ENCODE data around the gene SCN1A. TPM values are rescaled to one million over a fixed set of nuclear protein-coding genes. Genes with fewer than 3 reads are reported as not detected.

SCN1A gene
- total and polyA plus RNA-seq, 2 of the 4 experiments (the other 2 are of a cell fraction), result under 0.01 TPM; not detected in 1

- in situ Hi-C loops (cut with MboI; ENCODE audit: low sequenced_read_pairs) (no loop called here), dilution Hi-C loops (cut with HindIII; ENCODE audit: low sequenced_read_pairs, unreplicated experiment) (no loop called here), intact Hi-C loops (cut with micrococcal nuclease) (no loop called here)
- Histone ChIP-seq H4K91ac (ENCODE audit: insufficient read depth, low read depth, low read length) (no peak overlapping the region), H3K27me3 (ENCODE audit: control insufficient read depth, insufficient read depth, low read length) (no peaks in the 10 kb centered on the region), H2AK5ac (ENCODE audit: low read depth, low read length) (no peak overlapping the region), H3K14ac (replicated peaks; ENCODE audit: low read depth, low read length) (no peak overlapping the region), H3K23ac (ENCODE audit: low read depth, low read length) (no peak overlapping the region), H3K4me1 (ENCODE audit: control insufficient read depth, insufficient read depth, low read length) (no peaks in the 10 kb centered on the region), H4K8ac (ENCODE audit: low read depth in 2 of 2, low read length in 2 of 2) (no peak overlapping the region), H3K79me1 (ENCODE audit: low read depth in 1 of 2, low read length in 2 of 2) (no peaks in the 10 kb centered on the region), H3K18ac (ENCODE audit: low read depth, low read length) (no peak overlapping the region), H2BK15ac (ENCODE audit: low read depth, low read length) (no peak overlapping the region), H3K4me3 (ENCODE audit: insufficient read depth, low read depth, low read length) (no peak overlapping the region), H3K9me1 (ENCODE audit: insufficient read depth, low read length) (no peaks in the 10 kb centered on the region), H2AK9ac (replicated peaks; ENCODE audit: low read depth, low read length, poor library complexity) (no peak overlapping the region), H3K56ac (ENCODE audit: extremely low read depth, insufficient read depth, low read length) (no peak overlapping the region), H3K4ac (ENCODE audit: low read depth, low read length) (no peak overlapping the region), H3K27ac (ENCODE audit: insufficient read depth, low read length) (no peak overlapping the region), H2BK5ac (ENCODE audit: low read depth, low read length, poor library complexity, severe bottlenecking) (no peak overlapping the region), H3K36me3 (ENCODE audit: control insufficient read depth, insufficient read depth, low read length) (no peaks in the 10 kb centered on the region), H3K9me3 (ENCODE audit: control insufficient read depth, insufficient read depth, low read length) (no peaks in the 10 kb centered on the region), H2BK20ac (ENCODE audit: low read depth, low read length) (no peak overlapping the region), H3K4me2 (ENCODE audit: low read depth, low read length) (no peak overlapping the region), H3K9ac (ENCODE audit: low read depth, low read length) (no peak overlapping the region), H2BK120ac (ENCODE audit: low read depth, low read length) (no peak overlapping the region), H4K5ac (ENCODE audit: low read depth, low read length) (no peak overlapping the region), H4K20me1 (ENCODE audit: insufficient read depth, low read length) (no peaks in the 10 kb centered on the region), H2AFZ (replicated peaks; ENCODE audit: low read length, poor library complexity) (no peak overlapping the region)
- no peak for TF ChIP-seq FOS (IDR thresholded peaks at IDR 0.05; ENCODE audit: low read depth, low read length)
- TF ChIP-seq POLR2A (IDR thresholded peaks at IDR 0.05; ENCODE audit: low read depth, low read length), result no peak
- no peak for TF ChIP-seq USF2 (IDR thresholded peaks at IDR 0.05; ENCODE audit: low read depth, low read length)
- TF ChIP-seq CHD1 (IDR thresholded peaks at IDR 0.05; ENCODE audit: low read depth, low read length), result no peak
- no peak for TF ChIP-seq MAZ (IDR thresholded peaks at IDR 0.05; ENCODE audit: borderline replicate concordance, low read depth, low read length)
- no peak for TF ChIP-seq RCOR1 (IDR thresholded peaks at IDR 0.05; ENCODE audit: insufficient replicate concordance, low read length)
- no peak for TF ChIP-seq BHLHE40 (IDR thresholded peaks at IDR 0.05; ENCODE audit: low read depth, low read length)
- TF ChIP-seq SMC3 (IDR thresholded peaks at IDR 0.05; ENCODE audit: low read depth, low read length), result no peak
- WGBS, 2 experiments (ENCODE audit: extremely low coverage in 2 of 2, insufficient read length in 1 of 2), result no CpG with 5 or more reads among the region's 3 CpGs
- DNase-seq, result no peak
- ATAC-seq (ENCODE audit: low read depth), result no peak
- ChIA-PET CTCF (no interaction called here), POLR2A (ENCODE audit: unreplicated experiment) (no interaction called here)
- no TSS peak for BruUV-seq (replicated peaks)
Measured at GRCh38 chr2:166104773-166105172, 23.0 kb downstream of the SCN1A start.
